ENCODE results near the gene AFTPH.

AFTPH gene

DNA sequence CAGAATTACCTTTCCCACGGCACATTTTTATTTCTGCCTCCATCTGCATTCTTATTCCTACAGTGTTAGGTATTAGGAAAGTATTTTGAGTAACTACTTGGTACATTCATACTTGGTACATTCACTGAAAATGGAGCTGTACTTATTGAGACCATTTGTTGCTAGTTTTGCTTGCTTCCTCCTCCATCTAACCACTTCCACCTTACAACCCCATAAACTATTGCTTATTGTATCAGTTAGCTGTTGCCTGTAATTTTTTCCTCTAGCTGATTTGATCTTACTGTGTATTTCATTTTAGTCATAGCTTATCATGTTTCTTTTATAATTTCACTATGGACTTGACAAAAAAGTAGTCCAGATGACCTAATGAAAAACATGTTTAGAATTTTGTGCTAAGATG lies 50.7 kb downstream of the AFTPH start:
- Histone ChIP-seq H3K4me3 (ENCODE audit: low read depth, low read length) (no peak overlapping the region), H3K4me1 (no peaks in the 10 kb centered on the region), H3K79me2 (no peaks in the 10 kb centered on the region), H2AFZ (no peak overlapping the region), H3K9me3 (ENCODE audit: control insufficient read depth, low read length) (no peaks in the 10 kb centered on the region), H3K27me3 (ENCODE audit: control insufficient read depth, insufficient read depth, low read length) (no peaks in the 10 kb centered on the region), H3K4me2 (ENCODE audit: low read length) (no peak overlapping the region), H3K36me3 (ENCODE audit: control insufficient read depth, insufficient read depth, low read length) (no peaks in the 10 kb centered on the region), H3K27ac (no peak overlapping the region), H3K9ac (no peak overlapping the region)
- TF ChIP-seq, protein P1, sequence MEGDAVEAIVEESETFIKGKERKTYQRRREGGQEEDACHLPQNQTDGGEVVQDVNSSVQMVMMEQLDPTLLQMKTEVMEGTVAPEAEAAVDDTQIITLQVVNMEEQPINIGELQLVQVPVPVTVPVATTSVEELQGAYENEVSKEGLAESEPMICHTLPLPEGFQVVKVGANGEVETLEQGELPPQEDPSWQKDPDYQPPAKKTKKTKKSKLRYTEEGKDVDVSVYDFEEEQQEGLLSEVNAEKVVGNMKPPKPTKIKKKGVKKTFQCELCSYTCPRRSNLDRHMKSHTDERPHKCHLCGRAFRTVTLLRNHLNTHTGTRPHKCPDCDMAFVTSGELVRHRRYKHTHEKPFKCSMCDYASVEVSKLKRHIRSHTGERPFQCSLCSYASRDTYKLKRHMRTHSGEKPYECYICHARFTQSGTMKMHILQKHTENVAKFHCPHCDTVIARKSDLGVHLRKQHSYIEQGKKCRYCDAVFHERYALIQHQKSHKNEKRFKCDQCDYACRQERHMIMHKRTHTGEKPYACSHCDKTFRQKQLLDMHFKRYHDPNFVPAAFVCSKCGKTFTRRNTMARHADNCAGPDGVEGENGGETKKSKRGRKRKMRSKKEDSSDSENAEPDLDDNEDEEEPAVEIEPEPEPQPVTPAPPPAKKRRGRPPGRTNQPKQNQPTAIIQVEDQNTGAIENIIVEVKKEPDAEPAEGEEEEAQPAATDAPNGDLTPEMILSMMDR (IDR thresholded peaks at IDR 0.05), result no peak

GRCh38 chr2:64581018-64581417 lies 56.9 kb downstream of the AFTPH start:
- Histone ChIP-seq H3K4me3 (ENCODE audit: low read depth, low read length) (no peak overlapping the region), H3K36me3 (ENCODE audit: control insufficient read depth, insufficient read depth, low read length) (no peaks in the 10 kb centered on the region), H3K27ac (no peak overlapping the region), H3K9ac (no peak overlapping the region), H2AFZ (no peak overlapping the region), H3K4me2 (ENCODE audit: low read length) (no peak overlapping the region), H3K79me2 (no peaks in the 10 kb centered on the region), H3K9me3 (ENCODE audit: control insufficient read depth, low read length) (no peaks in the 10 kb centered on the region), H3K4me1 (no peaks in the 10 kb centered on the region), H3K27me3 (ENCODE audit: control insufficient read depth, insufficient read depth, low read length) (no peaks in the 10 kb centered on the region)
- TF ChIP-seq, protein P1 (IDR thresholded peaks at IDR 0.05), result no peak

- no peaks in the 10 kb centered on the region for H3K27me3 ChIP-seq (ENCODE audit: control insufficient read depth, insufficient read depth, low read length)
- no peaks in the 10 kb centered on the region for H3K36me3 ChIP-seq (ENCODE audit: control insufficient read depth, insufficient read depth, low read length)
- no peak overlapping the region for H3K9ac ChIP-seq
- H3K4me3 ChIP-seq (ENCODE audit: low read depth, low read length), result no peak overlapping the region
- H3K4me2 ChIP-seq (ENCODE audit: low read length), result no peak overlapping the region
- H3K27ac ChIP-seq, result no peak overlapping the region
- H3K79me2 ChIP-seq, result no peaks in the 10 kb centered on the region
- H3K9me3 ChIP-seq (ENCODE audit: control insufficient read depth, low read length), result no peaks in the 10 kb centered on the region
- H2AFZ ChIP-seq, result no peak overlapping the region
- TF ChIP-seq, protein P1 (IDR thresholded peaks at IDR 0.05), result no peak
- H3K4me1 ChIP-seq, result no peaks in the 10 kb centered on the region
These were observed 57.8 kb downstream of the AFTPH start for GRCh38 chr2:64581777-64582539.

GRCh38 chr2:64582774-64583340 lies 58.7 kb downstream of the AFTPH start:
- H2AFZ ChIP-seq, result no peak overlapping the region
- H3K4me2 ChIP-seq (ENCODE audit: low read length), result no peak overlapping the region
- TF ChIP-seq, protein P1 (IDR thresholded peaks at IDR 0.05), result no peak
- no peak overlapping the region for H3K4me3 ChIP-seq (ENCODE audit: low read depth, low read length)
- no peaks in the 10 kb centered on the region for H3K27me3 ChIP-seq (ENCODE audit: control insufficient read depth, insufficient read depth, low read length)
- no peaks in the 10 kb centered on the region for H3K4me1 ChIP-seq
- H3K36me3 ChIP-seq (ENCODE audit: control insufficient read depth, insufficient read depth, low read length), result no peaks in the 10 kb centered on the region
- H3K9me3 ChIP-seq (ENCODE audit: control insufficient read depth, low read length), result no peaks in the 10 kb centered on the region
- H3K9ac ChIP-seq, result no peak overlapping the region
- no peaks in the 10 kb centered on the region for H3K79me2 ChIP-seq
- H3K27ac ChIP-seq, result no peak overlapping the region

- Histone ChIP-seq H3K9me3 (ENCODE audit: control insufficient read depth, low read length) (no peaks in the 10 kb centered on the region), H3K79me2 (no peaks in the 10 kb centered on the region), H3K36me3 (ENCODE audit: control insufficient read depth, insufficient read depth, low read length) (no peaks in the 10 kb centered on the region), H3K9ac (no peak overlapping the region), H2AFZ (no peak overlapping the region), H3K4me1 (no peaks in the 10 kb centered on the region), H3K27ac (no peak overlapping the region), H3K4me3 (ENCODE audit: low read depth, low read length) (no peak overlapping the region), H3K27me3 (ENCODE audit: control insufficient read depth, insufficient read depth, low read length) (no peaks in the 10 kb centered on the region), H3K4me2 (ENCODE audit: low read length) (no peak overlapping the region)
- TF ChIP-seq, protein P1 (IDR thresholded peaks at IDR 0.05), result no peak
These were observed 61.9 kb downstream of the AFTPH start for GRCh38 chr2:64586054-64586453.

Measured in parathyroid adenoma (tissue), 2 donors.